NCI-H774 (cell line): ENCODE data around the gene ZNF217.

Source experiments
- DNase-seq: peaks from one replicate; lab custom pipeline; 2025; lab: John Stamatoyannopoulos, UW

The ZNF217 gene

DNA sequence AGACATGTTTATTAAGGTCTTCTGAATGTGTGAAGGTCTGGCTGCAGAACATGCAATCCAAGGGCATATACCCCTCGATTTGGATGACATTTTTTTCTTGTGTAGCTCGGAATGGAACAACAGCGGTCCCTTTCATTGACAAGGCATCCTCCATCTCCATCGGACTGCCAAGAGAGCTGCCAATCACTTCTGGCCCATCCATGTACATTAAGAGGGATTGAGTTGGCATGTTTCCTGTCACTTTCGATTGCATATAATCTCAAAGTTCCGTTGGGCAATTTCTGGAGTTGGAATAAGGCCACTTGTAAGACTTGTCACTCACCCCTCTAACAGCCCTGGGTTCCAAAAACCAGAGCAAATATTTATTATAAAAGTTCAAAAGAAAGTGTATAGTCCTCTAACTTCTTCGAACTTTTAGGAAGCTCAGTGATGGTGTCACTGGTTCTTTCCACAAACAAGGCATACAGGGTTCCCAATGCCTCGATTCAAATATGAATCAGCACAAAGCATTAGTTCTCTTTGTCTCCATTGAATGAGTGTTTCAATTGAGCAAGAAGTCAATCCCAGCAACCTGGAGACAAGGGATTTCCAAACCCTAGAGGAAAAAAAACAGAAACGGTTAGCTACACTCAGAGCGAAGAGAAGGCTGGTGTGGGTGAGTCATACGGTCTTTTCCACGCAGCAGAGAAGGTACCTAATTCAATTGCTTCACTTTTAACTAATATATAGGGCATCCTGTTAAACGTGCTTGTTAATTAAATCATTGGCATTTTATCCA, 10.9 kb downstream of the ZNF217 start:
- no peak for DNase-seq

DNA sequence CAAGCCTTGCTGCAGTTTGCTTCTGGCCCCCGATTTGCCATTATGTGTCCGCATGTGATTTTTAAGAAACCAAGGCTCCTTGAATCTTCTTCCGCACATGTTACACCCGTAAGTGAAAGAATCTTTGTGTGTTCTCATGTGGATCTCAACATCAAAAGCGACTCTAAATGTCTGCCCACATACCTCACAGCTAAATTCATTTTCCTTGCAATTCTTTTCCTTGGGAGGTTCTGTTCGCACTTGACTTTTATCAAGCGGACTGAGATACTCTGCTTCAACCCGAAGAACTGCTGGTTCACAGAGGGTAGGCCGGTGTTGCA, 11.4 kb downstream of the ZNF217 start:
- no peak for DNase-seq

DNA sequence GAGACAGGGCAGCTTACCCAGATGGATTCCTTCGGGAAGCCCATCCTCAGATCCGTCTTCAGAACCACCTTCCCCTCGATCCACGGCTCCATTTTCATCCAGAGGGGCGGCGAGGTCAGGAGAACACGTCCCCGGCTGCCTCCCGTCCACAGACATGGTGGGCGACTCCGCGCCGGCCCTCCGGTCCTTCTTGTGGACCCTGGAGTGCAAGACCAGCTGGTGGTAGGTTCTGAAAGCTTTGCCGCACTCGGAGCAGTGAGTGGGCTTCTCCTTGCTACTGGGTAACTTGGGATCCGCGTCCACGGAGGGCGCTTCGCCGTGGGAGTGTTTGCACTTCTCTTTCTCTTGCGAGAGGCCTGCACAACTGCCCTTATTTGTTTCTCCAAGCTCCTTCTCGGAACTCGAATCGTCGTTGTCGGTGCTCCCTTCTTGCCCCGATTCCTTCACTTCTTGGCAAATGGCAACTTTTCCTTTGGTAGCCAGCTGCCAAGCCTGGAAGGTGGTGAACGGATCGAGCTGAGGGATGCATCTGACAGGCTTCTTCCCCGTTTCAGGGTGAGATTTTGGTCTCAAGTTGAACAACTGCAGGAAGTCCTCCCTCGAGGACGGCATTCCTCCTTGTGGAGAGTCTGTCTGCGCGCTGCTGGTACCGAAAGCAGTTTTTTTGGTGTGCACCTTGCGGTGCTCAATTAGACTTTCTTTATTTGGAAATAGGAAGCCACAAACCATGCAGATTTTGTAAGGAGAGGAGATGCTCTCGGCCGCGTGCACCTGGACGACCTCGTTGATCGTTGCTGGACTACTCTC, 12.0 kb downstream of the ZNF217 start:
- DNase-seq: no peak

DNA sequence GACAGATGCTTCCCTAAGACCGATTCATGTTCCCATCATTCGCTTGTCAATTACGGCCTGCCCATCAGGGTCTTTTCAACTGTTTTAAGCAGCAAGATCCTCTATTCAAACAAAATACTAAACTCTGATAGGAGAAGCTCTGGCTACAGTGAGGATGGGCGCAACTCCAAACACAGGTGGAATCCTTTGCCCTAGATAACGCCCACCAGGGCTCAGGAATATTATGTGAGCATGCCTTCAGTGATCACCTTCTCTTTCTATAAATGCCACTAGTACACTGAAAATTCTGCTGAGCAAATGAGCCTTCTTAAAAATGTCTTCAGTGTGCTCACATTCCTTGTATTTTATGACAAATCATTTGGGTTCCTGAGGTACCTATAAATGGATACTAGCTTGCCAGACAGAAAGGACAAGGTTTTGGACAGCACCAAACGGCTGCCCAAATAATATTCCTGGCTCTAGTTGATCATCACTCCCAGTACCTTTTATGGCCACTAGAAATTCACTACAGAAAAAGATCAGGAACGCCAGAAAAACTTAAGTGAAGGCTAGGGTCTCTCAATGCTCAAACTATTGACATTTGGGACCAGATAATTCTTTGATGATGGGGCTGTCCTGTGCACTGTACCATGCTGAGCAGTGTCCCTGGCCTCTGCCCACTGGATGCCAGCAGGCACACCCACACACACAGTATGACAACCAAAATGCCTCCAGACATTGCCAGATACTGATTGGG, 13.1 kb downstream of the ZNF217 start:
- no peak for DNase-seq

DNA sequence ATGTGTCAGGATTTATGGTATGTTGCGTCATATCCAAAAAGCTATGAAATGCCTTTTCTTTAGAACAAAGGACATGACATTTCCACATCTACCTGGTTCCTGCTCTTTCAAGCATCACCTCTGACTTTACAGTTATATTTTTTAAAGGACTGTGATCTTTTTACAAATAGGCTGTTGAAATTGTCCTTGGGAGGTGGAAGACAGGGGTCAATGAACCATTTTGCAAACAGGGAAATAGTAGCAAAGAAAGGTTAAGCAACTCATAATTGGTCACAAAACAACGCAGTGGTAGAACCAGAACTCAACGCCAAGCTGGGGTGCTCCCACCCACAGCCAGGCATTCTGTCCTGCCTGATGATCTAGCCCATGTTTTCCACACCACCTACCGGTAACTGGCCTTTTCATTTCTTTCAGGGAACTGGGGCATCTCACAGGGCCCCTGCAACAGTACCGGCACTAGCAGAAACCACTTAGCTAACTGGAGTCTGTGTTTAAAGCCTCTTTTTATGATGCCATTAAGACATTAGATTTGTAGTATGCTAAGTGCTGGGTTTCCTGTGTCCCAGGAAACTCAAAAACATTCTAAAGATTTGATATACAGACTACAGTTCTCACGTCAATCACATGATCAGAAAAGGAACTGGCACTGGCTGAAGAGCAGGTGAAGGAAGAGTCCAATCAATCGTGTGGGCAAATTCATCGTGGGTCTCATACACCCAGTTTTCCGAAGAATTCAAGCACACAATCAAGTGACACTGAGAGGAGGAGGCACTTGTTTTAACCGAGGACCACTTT, 13.9 kb downstream of the ZNF217 start:
- DNase-seq: no peak

DNA sequence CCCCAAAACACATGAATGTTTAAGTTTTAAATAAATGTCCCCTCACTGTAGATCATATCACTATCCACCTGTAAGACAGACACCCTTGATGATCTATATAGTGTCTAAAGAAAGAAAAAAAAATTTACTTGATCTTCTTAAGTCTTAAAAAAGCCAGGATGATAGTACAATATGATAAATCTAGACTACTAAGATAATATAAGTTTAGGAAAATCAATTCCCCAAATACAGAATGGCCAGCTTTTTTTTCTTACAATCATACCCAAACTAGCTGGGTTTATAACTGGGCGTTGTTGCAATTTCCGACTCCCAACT, 14.4 kb downstream of the ZNF217 start:
- DNase-seq: no peak

DNA sequence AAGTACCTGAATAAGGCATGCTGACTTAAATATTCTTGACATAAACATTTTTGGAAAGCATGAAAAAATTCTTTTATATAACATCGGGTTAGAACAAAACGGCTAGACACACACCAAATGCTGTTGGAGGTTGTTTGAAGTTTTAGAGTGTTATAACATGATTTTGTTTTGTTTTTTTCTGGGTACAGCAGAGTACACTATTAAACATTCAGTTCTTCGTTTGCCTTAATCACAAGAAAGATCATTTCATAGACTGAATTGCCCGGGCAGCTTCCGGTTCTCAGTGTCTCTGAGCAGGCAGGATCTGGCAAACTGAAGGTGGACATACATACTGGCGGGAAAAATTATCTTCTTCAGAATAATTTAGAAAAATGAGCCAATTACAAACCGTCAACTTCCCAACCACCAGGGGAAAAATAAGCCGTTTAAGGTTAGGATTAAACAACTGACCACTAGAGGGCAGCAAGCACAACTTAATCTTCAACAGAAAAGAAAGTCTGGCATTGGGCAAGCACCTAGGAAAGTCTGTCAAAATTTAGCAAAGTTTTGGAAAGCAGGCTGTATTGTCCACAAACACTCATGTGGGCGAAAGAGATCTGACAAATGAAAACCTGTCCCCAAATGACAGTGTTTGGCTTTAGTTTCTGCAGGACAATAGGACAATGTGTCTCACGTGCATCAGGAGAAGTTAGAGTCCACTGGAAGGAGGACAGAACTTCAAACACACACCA, 15.0 kb downstream of the ZNF217 start:
- DNase-seq: peak; percentile 63

DNA sequence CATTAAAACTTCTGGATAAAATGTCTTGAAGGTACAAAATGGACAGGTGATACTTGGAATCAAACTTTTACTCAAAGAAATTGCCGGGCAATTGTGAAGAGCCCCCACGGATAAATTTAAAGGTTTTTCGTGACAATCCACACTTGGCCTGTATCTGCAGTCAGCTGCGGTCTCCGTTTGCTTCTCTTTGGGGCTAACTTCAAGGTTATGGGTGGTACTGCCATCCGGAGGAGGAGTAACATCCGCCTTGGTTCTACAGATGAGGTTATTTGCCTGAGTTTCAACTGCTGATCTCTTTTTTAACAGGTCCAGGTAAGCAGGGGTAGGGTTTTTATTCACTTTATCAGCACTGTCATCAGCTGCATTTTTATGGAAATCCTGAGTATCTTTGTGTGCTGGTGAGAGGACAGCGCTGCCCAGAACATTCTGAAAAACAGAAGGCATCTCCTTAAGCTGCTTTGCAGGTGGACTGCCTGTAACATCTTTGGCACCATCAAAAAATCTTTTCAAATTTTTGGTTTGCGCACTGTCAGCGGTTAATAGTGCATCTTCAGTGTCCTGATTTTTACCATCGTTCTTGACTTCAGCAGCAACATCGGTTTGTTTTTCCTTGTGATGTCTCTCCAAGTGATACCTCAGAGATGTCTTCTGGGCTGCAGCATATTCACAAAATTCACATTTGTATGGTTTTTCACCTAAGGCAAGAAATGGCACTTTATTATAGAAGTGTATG, 16.9 kb downstream of the ZNF217 start:
- DNase-seq: no peak

DNA sequence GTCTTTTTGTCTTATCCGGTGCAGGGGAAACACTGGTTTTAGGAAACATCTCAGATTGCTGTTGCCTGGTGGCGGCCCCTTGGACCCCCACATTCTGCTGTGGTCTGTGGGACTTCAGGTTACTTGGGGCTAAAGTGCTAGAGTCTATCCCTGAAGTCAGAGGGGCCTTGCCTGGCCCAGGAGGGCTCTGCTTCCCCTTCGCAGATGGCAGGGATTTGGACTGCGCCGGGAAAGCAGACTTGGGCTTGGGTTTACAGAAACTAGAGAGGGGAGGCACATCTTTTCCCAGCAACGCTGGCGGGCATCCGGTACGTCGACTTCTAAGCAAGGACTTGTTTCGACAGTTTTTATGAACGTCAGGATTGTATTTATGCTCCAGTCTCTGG, 17.5 kb downstream of the ZNF217 start:
- no peak for DNase-seq

DNA sequence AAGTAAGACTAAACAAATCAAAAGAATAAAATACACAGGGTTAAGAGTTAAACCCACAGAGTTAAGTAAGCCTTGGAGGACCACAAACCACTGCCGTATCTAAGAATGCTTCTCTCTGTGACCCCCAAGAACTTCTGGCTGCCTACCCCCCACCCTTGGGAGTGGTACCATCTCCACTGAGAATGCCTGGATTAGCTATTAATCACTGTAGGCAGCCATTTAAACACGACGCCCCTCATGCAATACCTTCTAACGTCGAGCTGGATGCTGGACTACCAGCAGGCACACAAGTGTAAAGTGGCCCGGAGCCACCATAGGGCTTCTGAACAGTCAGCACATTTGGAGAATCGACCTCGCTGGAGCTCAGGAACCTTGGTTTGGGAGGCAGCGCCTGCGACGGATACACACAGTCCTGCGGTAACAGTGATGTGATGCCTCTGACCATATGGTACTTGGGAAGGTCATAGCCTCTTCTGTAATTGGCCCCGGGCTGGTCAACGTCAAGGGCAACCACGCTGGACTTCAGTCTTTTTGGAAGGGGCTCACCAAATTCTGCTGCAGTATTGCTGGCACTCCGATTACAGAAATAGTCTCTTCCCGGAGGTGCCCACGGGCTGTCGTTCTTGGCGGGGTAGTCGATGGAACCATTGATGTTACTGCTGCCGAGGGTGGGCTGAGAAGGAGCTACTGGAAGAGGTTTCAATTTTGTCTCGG, 18.0 kb downstream of the ZNF217 start:
- no peak for DNase-seq

DNA sequence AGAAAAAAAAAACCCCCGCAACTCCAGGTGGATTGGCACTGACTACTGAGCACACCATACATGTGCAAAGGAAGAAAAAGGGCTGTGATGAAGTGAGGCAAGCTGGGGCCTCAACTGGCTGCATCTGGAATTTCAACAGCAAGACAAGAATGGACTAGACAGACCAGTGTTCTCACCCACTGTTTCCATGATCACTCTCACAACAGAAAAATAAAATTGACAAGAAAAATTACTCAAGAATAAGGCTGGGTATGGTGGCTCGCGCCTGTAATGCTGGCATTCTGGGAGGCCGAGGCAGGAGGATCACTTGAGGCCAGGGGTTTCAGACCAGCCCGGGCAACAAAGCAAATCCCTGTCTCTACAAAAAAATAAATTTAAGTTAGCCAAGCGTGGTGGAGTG, 18.8 kb downstream of the ZNF217 start:
- DNase-seq: no peak

DNA sequence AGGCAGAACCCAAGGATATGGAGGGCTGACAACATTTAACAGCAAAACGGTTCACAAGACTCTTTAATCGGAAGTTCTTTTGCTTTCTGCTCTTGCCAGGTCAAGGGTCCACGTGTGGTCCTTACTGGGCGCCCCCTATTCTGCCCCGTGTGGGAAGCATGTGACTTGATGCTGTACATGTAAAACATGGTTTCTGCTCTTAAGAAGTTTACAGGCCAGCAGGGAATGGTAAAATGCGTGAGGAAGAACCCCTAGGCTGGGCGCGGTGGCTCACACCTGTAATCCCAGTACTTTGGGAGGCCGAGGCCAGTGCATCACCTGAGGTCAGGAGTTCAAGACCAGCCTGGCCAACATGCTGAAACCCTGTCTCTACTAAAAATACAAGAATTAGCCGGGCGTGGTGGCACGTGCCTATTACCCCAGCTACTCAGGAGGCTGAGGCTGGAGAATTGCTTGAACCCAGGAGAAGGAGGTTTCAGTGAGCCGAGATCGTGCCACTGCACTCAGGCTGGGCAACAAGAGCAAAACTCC, 19.3 kb downstream of the ZNF217 start:
- DNase-seq: no peak

DNA sequence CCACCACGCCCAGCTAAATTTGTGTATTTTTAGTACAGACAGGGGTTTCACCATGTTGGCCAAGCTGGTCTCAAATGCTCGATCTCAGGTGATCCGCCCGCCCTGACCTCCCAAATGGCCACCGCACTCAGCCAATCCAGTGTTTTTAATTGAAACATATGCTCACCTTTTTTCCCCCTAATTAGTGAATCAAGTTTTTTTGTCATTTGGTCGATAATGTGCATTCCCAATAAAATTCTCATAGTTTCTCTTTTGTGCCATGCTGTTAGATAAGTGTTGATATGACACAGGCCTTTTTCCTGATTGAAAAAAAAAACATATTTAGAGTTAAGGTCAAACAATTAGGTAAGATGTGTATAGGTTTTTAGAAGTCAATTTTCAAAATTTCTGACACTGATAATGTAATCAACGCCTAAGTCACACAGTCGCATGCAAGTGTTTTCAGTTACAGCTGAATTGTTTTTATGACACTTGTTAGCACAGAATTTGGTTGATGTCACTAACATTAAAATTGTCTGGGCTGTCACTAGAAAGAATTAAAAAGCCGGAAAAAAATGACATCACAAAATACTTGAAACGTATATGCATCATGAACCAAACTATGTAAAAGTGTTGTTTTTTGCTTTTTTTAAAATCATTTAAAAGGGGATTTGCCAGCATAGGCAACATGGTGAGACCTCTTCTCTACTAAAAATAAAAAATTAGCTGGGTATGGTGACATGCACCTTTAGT, 21.9 kb downstream of the ZNF217 start:
- DNase-seq: no peak

DNA sequence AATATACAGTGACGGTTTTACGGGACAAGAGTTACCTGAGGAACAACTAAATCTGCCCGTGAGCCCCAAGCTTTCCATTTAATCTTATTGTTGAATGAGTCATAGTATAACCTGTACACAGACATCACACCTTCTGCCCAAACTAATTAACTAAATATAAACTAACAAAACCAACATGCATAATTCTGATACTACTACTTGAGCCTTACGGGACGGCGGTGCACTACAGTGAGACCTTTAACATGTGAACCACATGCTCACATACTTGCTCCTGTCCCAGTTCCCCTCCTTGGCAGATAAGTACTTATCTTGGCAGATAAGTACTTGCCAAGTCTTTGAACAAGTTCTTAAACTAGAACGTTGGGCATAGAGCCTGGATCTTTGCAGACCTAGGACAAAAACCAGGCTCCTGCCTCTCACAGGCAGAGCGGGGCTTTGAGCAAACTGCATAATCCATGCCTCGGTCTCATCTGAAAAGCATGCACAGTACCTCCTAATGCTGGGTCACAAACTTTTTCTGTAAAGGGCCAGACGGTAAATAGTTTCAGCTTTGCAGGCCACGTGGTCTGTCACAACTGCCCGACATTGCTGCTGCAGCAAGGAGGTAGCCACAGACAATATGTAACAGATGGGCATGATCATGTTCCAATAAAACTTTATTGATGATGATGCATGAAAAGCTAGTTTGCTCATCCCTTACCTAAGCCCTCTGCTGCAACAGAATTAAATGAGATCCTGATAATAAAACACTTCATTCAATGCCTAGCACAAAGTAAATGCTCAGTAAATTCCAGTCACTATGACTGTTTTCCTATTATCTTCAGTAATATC, 23.0 kb downstream of the ZNF217 start:
- no peak for DNase-seq

DNA sequence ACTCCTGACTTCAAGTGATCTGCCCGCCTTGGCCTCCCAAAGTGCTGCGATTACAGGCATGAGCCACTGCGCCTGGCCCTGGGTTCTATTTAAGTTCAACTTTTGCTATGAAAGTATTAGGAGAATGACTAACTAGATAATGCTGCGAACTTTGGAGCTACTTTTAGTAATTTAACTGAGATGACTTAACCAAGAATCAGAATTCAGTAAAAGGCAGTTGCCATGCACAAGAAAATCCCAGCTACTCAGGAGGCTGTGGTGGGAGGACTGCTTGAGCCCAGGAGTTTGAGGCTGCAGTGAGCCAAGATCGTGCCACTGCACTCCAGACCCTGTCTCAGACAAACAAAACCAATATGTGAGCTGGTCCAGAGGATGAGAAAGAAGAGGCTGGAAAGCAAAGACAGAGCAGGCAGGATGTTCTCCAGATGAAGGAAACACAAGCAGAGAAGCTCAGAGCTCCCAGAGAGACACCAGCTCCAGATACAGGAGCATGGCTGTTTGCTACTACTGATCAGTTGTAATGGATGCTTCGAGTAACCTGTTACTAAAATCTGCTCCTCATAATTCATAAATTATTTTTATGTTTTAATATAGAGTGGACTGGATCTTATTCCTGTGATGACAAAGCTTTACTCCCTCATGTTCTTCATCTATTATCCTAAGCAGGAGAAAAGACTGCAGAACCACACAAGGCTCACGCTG, 23.9 kb downstream of the ZNF217 start:
- no peak for DNase-seq

DNA sequence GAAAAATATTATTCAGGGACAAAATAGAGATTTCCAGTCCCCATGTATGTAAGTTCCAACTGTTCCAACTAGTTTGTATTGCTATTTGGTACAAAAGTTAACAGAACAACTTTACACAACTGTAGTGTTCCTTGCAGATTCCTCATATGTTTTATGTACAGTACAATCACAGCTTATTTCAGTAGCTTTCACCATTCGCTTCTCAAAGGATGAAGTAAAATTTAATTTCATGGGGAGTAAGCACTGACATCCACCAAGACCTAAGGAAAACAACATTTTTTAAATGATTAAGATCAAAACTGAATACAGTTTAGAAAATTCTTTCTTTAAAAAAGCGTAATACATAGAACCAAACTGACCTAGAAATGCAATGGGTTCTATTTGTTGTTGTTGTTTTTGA, 24.6 kb downstream of the ZNF217 start:
- no peak for DNase-seq

DNA sequence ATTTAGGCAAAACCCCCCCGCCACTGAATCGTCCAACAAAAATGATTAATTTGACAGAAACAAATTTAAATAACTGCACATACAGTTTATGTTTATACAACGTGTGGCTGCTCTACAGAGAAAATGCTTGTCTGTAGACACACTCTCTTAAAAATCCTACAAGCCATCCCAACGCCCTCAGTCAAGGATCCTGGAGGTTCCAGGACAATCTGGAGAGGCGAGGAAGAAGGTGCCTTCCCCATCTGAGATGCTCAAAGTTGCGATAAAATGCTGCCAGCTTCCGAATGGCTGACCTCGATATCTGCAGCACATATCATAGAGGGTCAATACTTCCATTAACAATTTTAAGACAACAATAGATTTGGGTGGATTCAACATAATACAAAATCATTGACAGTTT, 25.3 kb downstream of the ZNF217 start:
- no peak for DNase-seq

DNA sequence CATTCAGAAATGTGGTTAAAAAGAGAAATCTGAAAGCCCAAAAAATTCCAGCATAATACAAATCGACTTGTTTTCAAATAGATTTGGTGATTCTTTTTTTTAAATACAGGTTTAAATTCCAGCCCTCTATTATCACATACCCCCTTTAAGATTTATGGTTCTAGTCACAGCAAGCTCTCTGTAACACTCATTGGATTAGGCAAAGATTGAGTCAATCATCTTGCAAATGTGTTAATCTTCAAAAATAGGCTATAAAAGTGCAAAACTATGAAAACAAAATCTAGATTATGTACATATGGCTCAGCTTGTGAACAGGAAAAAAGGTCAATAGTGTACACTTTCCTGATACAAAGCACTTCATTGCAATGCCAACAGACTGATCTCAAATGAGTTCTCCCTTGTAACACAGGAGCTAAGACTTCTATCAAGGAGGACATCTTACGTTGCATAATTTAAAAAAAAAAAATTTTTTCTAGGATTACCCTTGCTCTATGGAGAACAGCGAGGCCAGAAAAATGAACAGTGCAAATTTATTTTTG, 26.2 kb downstream of the ZNF217 start:
- DNase-seq: no peak
